ENCODE data around the gene OTUD7B. TPM values are rescaled to one million over a fixed set of nuclear protein-coding genes. Genes with fewer than 3 reads are reported as not detected.

Gene OTUD7B
- total and polyA plus RNA-seq, 10 of the 15 experiments (the other 5 are each of a cell fraction or from before 2014, with no cell fraction given) = 1.7 to 24.9 (median 6.6) TPM

GRCh38 chr1:150056407-150056806, 45.9 kb upstream of the OTUD7B start:
- 91% methylated on average over 1 of the region's 1 CpG for WGBS (ENCODE audit: insufficient coverage, insufficient replicate concordance, low lambda C conversion rate, missing lambda C conversion rate)
- CTCF ChIA-PET = interaction anchor here (0.5 to 3.1 kb wide), 4 partner anchors 17 to 131 kb away, joined by 3 to 12 read pairs (median 8); no protein-coding TSS in a partner anchor

More at GRCh38 chr1:150056407-150056806, 45.9 kb upstream of the OTUD7B start:
- no peak for DNase-seq (ENCODE audit: low read depth, low spot score)
- ChIA-PET RAD21 (ENCODE audit: unreplicated experiment) (interaction anchor here (0.7 to 1.9 kb wide), 2 partner anchors 94 to 131 kb away, joined by 3 to 5 read pairs; no protein-coding TSS in a partner anchor), SMC1A (ENCODE audit: uncharacterized antibody, unreplicated experiment) (interaction anchor here (0.6 to 5.6 kb wide), 3 partner anchors 84 to 105 kb away, joined by 3 to 43 read pairs (median 3); no protein-coding TSS in a partner anchor), POLR2A (no interaction called here)
- Histone ChIP-seq H4K20me1 (ENCODE audit: control insufficient read depth, insufficient read depth) (no peaks in the 10 kb centered on the region), H3K4me2 (ENCODE audit: control insufficient read depth, insufficient read depth) (no peak overlapping the region), H3K27me3 (replicated peaks in 1 of 2; ENCODE audit: control insufficient read depth in 2 of 2, insufficient read depth in 2 of 2, low read length in 1 of 2) (no peaks in the 10 kb centered on the region), H3K27ac (ENCODE audit: control insufficient read depth, insufficient read depth) (no peak overlapping the region), H3K79me2 (ENCODE audit: control insufficient read depth, insufficient read depth, low read length) (no peaks in the 10 kb centered on the region), H3K4me3 (no peak overlapping the region), H2AFZ (ENCODE audit: control insufficient read depth, low read depth, low read length) (no peak overlapping the region), H3K9ac (ENCODE audit: control insufficient read depth, insufficient read depth, low read length) (no peak overlapping the region), H3K4me1 (ENCODE audit: control insufficient read depth, insufficient read depth, low read length) (peaks cover 4% of the 10 kb centered on the region), H3K9me3 (replicated peaks; ENCODE audit: control insufficient read depth, insufficient read depth, low read length) (no peaks in the 10 kb centered on the region; the same call in 2 of the 3 replicates), H3K36me3 (ENCODE audit: control insufficient read depth in 2 of 2, insufficient read depth in 2 of 2, low read length in 1 of 2) (no peaks in the 10 kb centered on the region)
- TF ChIP-seq FOS (IDR thresholded peaks at IDR 0.05; ENCODE audit: borderline replicate concordance, extremely low read depth, insufficient read length) = no peak
- no peak for TF ChIP-seq ELK1 (IDR thresholded peaks at IDR 0.05; ENCODE audit: low read depth, low read length)
- TF ChIP-seq ATF2 (IDR thresholded peaks at IDR 0.05; ENCODE audit: low read length) = no peak
- no peak for TF ChIP-seq CEBPZ (IDR thresholded peaks at IDR 0.05; ENCODE audit: low read depth, low read length)
- no TSS peak for BruUV-seq (replicated peaks)
- intact Hi-C loops (cut with micrococcal nuclease; ENCODE audit: unreplicated experiment) (no loop called here), in situ Hi-C loops (cut with MboI) (no loop called here)
- no peak for FAIRE-seq
- ATAC-seq = no peak
